ENCODE data around the gene DYSF.

- TF ChIP-seq CTCF (IDR thresholded peaks at IDR 0.05), result no peak
- no peak for TF ChIP-seq POLR2A (IDR thresholded peaks at IDR 0.05)
- no peak for TF ChIP-seq EP300 (IDR thresholded peaks at IDR 0.05)
Observed at GRCh38 chr2:71715241-71715750, 261.9 kb downstream of the DYSF start.
